ENCODE data around the gene LRRC55.
A peak's percentile ranks its signal among the peaks of the same experiment; 100 is the strongest.

The LRRC55 gene

DNA sequence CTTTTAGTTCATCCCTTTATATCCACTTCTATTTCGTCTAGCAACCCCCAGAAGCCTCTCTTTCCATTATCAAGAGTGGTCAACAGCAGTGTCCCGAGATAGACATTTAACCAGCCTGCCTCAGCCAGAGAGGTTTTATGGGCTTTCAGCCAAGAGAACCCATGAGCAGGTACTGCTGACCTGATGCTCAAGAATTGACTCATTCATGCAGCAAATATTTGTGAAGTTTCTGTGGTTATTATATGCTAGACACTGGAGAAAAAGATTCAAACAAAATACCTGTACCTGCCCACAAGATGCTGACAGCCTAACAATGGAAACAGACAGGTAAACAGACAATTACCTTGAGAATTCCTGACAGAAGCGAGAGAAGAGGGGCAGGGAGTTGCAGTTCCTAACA lies 9.7 kb upstream of the LRRC55 start:
- H3K79me2 ChIP-seq (ENCODE audit: control insufficient read depth, insufficient read depth, low read length): no peaks in the 10 kb centered on the region
- H3K4me1 ChIP-seq (ENCODE audit: control insufficient read depth, low read depth, low read length): no peaks in the 10 kb centered on the region
- H3K79me1 ChIP-seq (ENCODE audit: low read length): no peaks in the 10 kb centered on the region
- no peak overlapping the region for H3K4me2 ChIP-seq (ENCODE audit: low read length)
- no CpG with 5 or more reads among the region's 3 CpGs for WGBS (ENCODE audit: extremely low coverage, insufficient coverage, low lambda C conversion rate)
- no peak overlapping the region for H3K9ac ChIP-seq (ENCODE audit: low read length)
- no peak overlapping the region for H3K23ac ChIP-seq (ENCODE audit: low read length)
- no peak overlapping the region for H2BK5ac ChIP-seq (ENCODE audit: low read length)
- H2BK15ac ChIP-seq (replicated peaks; ENCODE audit: low read depth): no peak overlapping the region
- H4K5ac ChIP-seq (ENCODE audit: low read length): no peak overlapping the region
- no peak overlapping the region for H2AK5ac ChIP-seq (ENCODE audit: low read length)
- H3K36me3 ChIP-seq (ENCODE audit: control insufficient read depth, insufficient read depth, low read length): no peaks in the 10 kb centered on the region
- no peak overlapping the region for H4K8ac ChIP-seq (ENCODE audit: low read depth, low read length)
- H3K18ac ChIP-seq (ENCODE audit: low read length): no peak overlapping the region
- no peak overlapping the region for H3K4ac ChIP-seq (ENCODE audit: low read depth, low read length)
- no peak overlapping the region for H2BK120ac ChIP-seq (ENCODE audit: low read depth, low read length)
- H3K4me3 ChIP-seq (ENCODE audit: low read length): no peak overlapping the region
- H3K27me3 ChIP-seq (ENCODE audit: insufficient read depth, low read length, poor library complexity): no peaks in the 10 kb centered on the region
- no peak for DNase-seq
- no peak overlapping the region for H3K56ac ChIP-seq (ENCODE audit: low read length)
- no peak overlapping the region for H3K27ac ChIP-seq (ENCODE audit: low read depth, low read length)

GRCh38 chr11:57174656-57175055 lies 7.1 kb upstream of the LRRC55 start:
- no CpG with 5 or more reads among the region's 5 CpGs for WGBS (ENCODE audit: extremely low coverage, insufficient coverage, low lambda C conversion rate)
- DNase-seq: no peak
- H3K56ac ChIP-seq (ENCODE audit: low read length): no peak overlapping the region
- H2BK15ac ChIP-seq (replicated peaks; ENCODE audit: low read depth): no peak overlapping the region
- no peak overlapping the region for H3K27ac ChIP-seq (ENCODE audit: low read depth, low read length)
- H3K4ac ChIP-seq (ENCODE audit: low read depth, low read length): no peak overlapping the region
- H3K4me3 ChIP-seq (ENCODE audit: low read length): no peak overlapping the region
- no peak overlapping the region for H3K9ac ChIP-seq (ENCODE audit: low read length)
- no peaks in the 10 kb centered on the region for H3K36me3 ChIP-seq (ENCODE audit: control insufficient read depth, insufficient read depth, low read length)
- H3K18ac ChIP-seq (ENCODE audit: low read length): no peak overlapping the region
- H3K4me2 ChIP-seq (ENCODE audit: low read length): no peak overlapping the region
- no peak overlapping the region for H2BK120ac ChIP-seq (ENCODE audit: low read depth, low read length)
- H3K79me2 ChIP-seq (ENCODE audit: control insufficient read depth, insufficient read depth, low read length): no peaks in the 10 kb centered on the region
- H2BK5ac ChIP-seq (ENCODE audit: low read length): no peak overlapping the region
- H2AK5ac ChIP-seq (ENCODE audit: low read length): no peak overlapping the region
- no peaks in the 10 kb centered on the region for H3K4me1 ChIP-seq (ENCODE audit: control insufficient read depth, low read depth, low read length)
- no peaks in the 10 kb centered on the region for H3K27me3 ChIP-seq (ENCODE audit: insufficient read depth, low read length, poor library complexity)
- no peak overlapping the region for H4K8ac ChIP-seq (ENCODE audit: low read depth, low read length)
- no peak overlapping the region for H4K5ac ChIP-seq (ENCODE audit: low read length)
- no peaks in the 10 kb centered on the region for H3K79me1 ChIP-seq (ENCODE audit: low read length)
- no peak overlapping the region for H3K23ac ChIP-seq (ENCODE audit: low read length)

DNA sequence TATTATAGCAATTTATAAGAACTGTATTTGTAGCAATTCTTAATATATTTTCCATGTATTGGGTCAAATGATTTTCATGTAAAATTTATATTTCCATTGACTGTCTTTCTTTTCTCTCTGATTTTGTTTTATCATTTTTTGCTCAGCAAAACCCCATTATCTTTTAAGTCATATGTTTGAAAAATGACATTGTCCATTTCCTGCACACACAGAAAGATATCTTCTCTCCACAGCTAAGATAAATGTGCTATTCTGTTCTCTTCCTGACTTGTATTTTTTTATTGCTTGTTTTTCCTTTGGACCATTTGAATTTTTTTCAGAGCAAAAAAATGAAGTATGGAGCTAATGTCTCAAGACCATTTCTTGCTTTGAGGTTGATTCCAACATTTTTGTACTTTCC lies 6.3 kb upstream of the LRRC55 start:
- Histone ChIP-seq H3K27me3 (ENCODE audit: insufficient read depth, low read length, poor library complexity) (no peaks in the 10 kb centered on the region), H2BK120ac (ENCODE audit: low read depth, low read length) (no peak overlapping the region), H3K79me2 (ENCODE audit: control insufficient read depth, insufficient read depth, low read length) (no peaks in the 10 kb centered on the region), H3K4me2 (ENCODE audit: low read length) (no peak overlapping the region), H4K8ac (ENCODE audit: low read depth, low read length) (no peak overlapping the region), H3K4ac (ENCODE audit: low read depth, low read length) (no peak overlapping the region), H4K5ac (ENCODE audit: low read length) (no peak overlapping the region), H2AK5ac (ENCODE audit: low read length) (no peak overlapping the region), H3K9ac (ENCODE audit: low read length) (no peak overlapping the region), H3K79me1 (ENCODE audit: low read length) (no peaks in the 10 kb centered on the region), H2BK15ac (replicated peaks; ENCODE audit: low read depth) (no peak overlapping the region), H3K56ac (ENCODE audit: low read length) (no peak overlapping the region), H3K18ac (ENCODE audit: low read length) (no peak overlapping the region), H3K23ac (ENCODE audit: low read length) (no peak overlapping the region), H3K27ac (ENCODE audit: low read depth, low read length) (no peak overlapping the region), H3K4me3 (ENCODE audit: low read length) (no peak overlapping the region), H3K36me3 (ENCODE audit: control insufficient read depth, insufficient read depth, low read length) (no peaks in the 10 kb centered on the region), H3K4me1 (ENCODE audit: control insufficient read depth, low read depth, low read length) (no peaks in the 10 kb centered on the region), H2BK5ac (ENCODE audit: low read length) (no peak overlapping the region)
- no peak for DNase-seq

DNA sequence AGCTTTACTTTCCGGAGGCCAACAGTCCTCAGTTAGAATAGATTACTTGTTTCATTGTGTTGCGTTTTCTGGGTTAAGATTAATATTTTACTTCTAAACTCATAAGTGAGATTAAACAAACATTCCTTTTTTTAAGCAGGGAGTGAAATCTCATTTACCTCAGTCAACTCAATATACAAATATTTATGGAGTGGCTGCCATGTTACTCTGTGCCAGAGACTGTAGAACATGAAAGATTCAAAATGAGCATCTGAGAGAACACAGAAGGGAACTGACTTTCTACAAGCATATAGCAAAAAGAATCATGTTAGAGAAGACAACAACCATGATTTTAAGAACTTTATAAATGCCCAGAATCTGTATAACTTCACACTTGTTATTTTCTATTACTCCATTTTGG lies 3.4 kb upstream of the LRRC55 start:
- H2AK5ac ChIP-seq (ENCODE audit: low read length): no peak overlapping the region
- no peak overlapping the region for H4K8ac ChIP-seq (ENCODE audit: low read depth, low read length)
- no peak overlapping the region for H4K5ac ChIP-seq (ENCODE audit: low read length)
- H3K79me2 ChIP-seq (ENCODE audit: control insufficient read depth, insufficient read depth, low read length): no peaks in the 10 kb centered on the region
- H3K56ac ChIP-seq (ENCODE audit: low read length): no peak overlapping the region
- no peak overlapping the region for H3K27ac ChIP-seq (ENCODE audit: low read depth, low read length)
- no peak for DNase-seq
- no peak overlapping the region for H2BK5ac ChIP-seq (ENCODE audit: low read length)
- H2BK15ac ChIP-seq (replicated peaks; ENCODE audit: low read depth): no peak overlapping the region
- no peaks in the 10 kb centered on the region for H3K36me3 ChIP-seq (ENCODE audit: control insufficient read depth, insufficient read depth, low read length)
- no peaks in the 10 kb centered on the region for H3K79me1 ChIP-seq (ENCODE audit: low read length)
- H3K27me3 ChIP-seq (ENCODE audit: insufficient read depth, low read length, poor library complexity): no peaks in the 10 kb centered on the region
- H3K4me2 ChIP-seq (ENCODE audit: low read length): no peak overlapping the region
- H2BK120ac ChIP-seq (ENCODE audit: low read depth, low read length): no peak overlapping the region
- no peak overlapping the region for H3K23ac ChIP-seq (ENCODE audit: low read length)
- no peak overlapping the region for H3K4ac ChIP-seq (ENCODE audit: low read depth, low read length)
- peaks cover 2% of the 10 kb centered on the region for H3K4me1 ChIP-seq (ENCODE audit: control insufficient read depth, low read depth, low read length)
- no CpG with 5 or more reads among the region's 2 CpGs for WGBS (ENCODE audit: extremely low coverage, insufficient coverage, low lambda C conversion rate)
- no peak overlapping the region for H3K9ac ChIP-seq (ENCODE audit: low read length)
- H3K18ac ChIP-seq (ENCODE audit: low read length): no peak overlapping the region
- no peak overlapping the region for H3K4me3 ChIP-seq (ENCODE audit: low read length)

DNA sequence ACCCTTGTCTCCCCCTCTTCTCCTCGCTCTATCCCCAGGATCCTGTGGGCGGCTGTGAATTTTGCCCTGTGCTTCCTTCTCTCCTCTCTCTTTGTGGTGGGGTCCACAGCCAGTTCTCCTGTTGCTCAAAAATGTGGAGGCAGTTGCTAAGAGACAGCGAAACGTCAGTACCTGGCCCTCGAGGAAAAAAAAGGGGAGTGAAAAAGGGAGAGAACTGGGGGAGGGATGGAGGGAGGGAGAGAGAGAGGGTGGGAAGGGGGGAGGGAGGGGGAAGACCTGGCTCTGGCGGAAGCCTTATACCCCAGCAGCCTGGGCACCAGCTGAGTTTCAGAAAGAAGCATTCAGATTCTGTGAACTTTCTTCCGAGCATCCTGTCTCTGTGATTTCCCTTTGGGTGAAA lies 2.1 kb upstream of the LRRC55 start:
- Histone ChIP-seq H3K4me2 (ENCODE audit: low read length) (peak overlapping the region; percentile 87), H3K27me3 (ENCODE audit: insufficient read depth, low read length, poor library complexity) (no peaks in the 10 kb centered on the region), H3K79me2 (ENCODE audit: control insufficient read depth, insufficient read depth, low read length) (no peaks in the 10 kb centered on the region), H2BK120ac (ENCODE audit: low read depth, low read length) (no peak overlapping the region), H3K4ac (ENCODE audit: low read depth, low read length) (no peak overlapping the region), H4K5ac (ENCODE audit: low read length) (no peak overlapping the region), H4K8ac (ENCODE audit: low read depth, low read length) (no peak overlapping the region), H3K4me1 (ENCODE audit: control insufficient read depth, low read depth, low read length) (peaks cover 2% of the 10 kb centered on the region), H3K9ac (ENCODE audit: low read length) (peak overlapping the region; percentile 46), H2AK5ac (ENCODE audit: low read length) (no peak overlapping the region), H3K56ac (ENCODE audit: low read length) (peak overlapping the region; percentile 73), H3K36me3 (ENCODE audit: control insufficient read depth, insufficient read depth, low read length) (no peaks in the 10 kb centered on the region), H3K27ac (ENCODE audit: low read depth, low read length) (no peak overlapping the region), H3K23ac (ENCODE audit: low read length) (no peak overlapping the region), H2BK15ac (replicated peaks; ENCODE audit: low read depth) (no peak overlapping the region), H3K4me3 (ENCODE audit: low read length) (peak overlapping the region; percentile 48), H2BK5ac (ENCODE audit: low read length) (no peak overlapping the region), H3K18ac (ENCODE audit: low read length) (no peak overlapping the region), H3K79me1 (ENCODE audit: low read length) (no peaks in the 10 kb centered on the region)
- DNase-seq: peak; percentile 40
- no CpG with 5 or more reads among the region's 7 CpGs for WGBS (ENCODE audit: extremely low coverage, insufficient coverage, low lambda C conversion rate)

DNA sequence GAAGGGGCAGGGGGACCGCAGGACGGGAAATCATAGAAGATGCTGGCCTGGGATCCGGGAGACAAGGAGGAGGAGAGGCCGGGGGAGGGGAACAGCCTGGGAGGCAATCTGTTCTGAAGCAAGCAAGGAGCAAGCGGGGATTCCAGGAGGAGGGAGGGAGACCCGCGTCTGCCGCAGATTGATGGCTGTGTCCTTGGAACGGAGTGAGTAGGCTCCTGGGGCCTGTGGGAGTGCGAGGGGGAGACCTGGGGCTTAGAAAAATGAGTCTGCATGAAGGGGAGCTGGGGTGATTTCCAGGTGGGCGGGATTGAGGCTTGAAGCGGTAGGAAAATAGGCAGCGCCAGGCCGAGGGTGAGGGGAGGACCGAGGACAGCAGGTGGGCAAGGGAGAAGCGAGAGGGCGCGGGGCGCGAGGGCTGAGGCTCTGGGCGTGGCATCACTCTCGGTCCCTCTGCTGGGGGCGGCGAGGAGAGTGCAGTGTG lies 1.6 kb upstream of the LRRC55 start:
- Histone ChIP-seq H3K36me3 (ENCODE audit: control insufficient read depth, insufficient read depth, low read length) (no peaks in the 10 kb centered on the region), H3K4me1 (ENCODE audit: control insufficient read depth, low read depth, low read length) (peaks cover 2% of the 10 kb centered on the region), H3K79me1 (ENCODE audit: low read length) (no peaks in the 10 kb centered on the region), H3K4me3 (ENCODE audit: low read length) (peak overlapping the region; percentile 48), H2BK5ac (ENCODE audit: low read length) (no peak overlapping the region), H2BK120ac (ENCODE audit: low read depth, low read length) (no peak overlapping the region), H2BK15ac (replicated peaks; ENCODE audit: low read depth) (no peak overlapping the region), H4K8ac (ENCODE audit: low read depth, low read length) (no peak overlapping the region), H4K5ac (ENCODE audit: low read length) (no peak overlapping the region), H3K23ac (ENCODE audit: low read length) (no peak overlapping the region), H2AK5ac (ENCODE audit: low read length) (no peak overlapping the region), H3K27ac (ENCODE audit: low read depth, low read length) (no peak overlapping the region), H3K4me2 (ENCODE audit: low read length) (peak overlapping the region; percentile 87), H3K27me3 (ENCODE audit: insufficient read depth, low read length, poor library complexity) (no peaks in the 10 kb centered on the region), H3K18ac (ENCODE audit: low read length) (no peak overlapping the region), H3K79me2 (ENCODE audit: control insufficient read depth, insufficient read depth, low read length) (no peaks in the 10 kb centered on the region), H3K56ac (ENCODE audit: low read length) (peak overlapping the region; percentile 73), H3K9ac (ENCODE audit: low read length) (peak overlapping the region; percentile 46), H3K4ac (ENCODE audit: low read depth, low read length) (no peak overlapping the region)
- peak; percentile 70 for DNase-seq
- no CpG with 5 or more reads among the region's 24 CpGs for WGBS (ENCODE audit: extremely low coverage, insufficient coverage, low lambda C conversion rate)

Data from mesendoderm (in vitro differentiated cells).